ENCODE measurements around the gene SAT2.

SAT2 gene

GRCh38 chr17:7592422-7593021 lies 35.1 kb downstream of the SAT2 start:
- Histone ChIP-seq H3K9me3 (ENCODE audit: low read depth, low read length) (no peaks in the 10 kb centered on the region), H3K27ac (no peak overlapping the region), H3K36me3 (ENCODE audit: insufficient read depth, low read length) (peaks cover 70% of the 10 kb centered on the region), H3K9ac (ENCODE audit: insufficient read length) (no peak overlapping the region), H3K4me3 (no peak overlapping the region)
- no peak for TF ChIP-seq EZH2 (IDR thresholded peaks at IDR 0.05)
- no peak for TF ChIP-seq FOXP2 (optimal IDR thresholded peaks at IDR 0.05; ENCODE audit: control extremely low read depth, extremely low read length, insufficient read depth)
- no peak for TF ChIP-seq POLR2AphosphoS5 (IDR thresholded peaks at IDR 0.05; ENCODE audit: borderline replicate concordance, low read depth, low read length)
- DNase-seq (ENCODE audit: low read depth, low spot score), result no peak

- no peak for TF ChIP-seq EZH2 (IDR thresholded peaks at IDR 0.05)
- no peak for TF ChIP-seq FOXP2 (optimal IDR thresholded peaks at IDR 0.05; ENCODE audit: control extremely low read depth, extremely low read length, insufficient read depth)
- TF ChIP-seq POLR2AphosphoS5 (IDR thresholded peaks at IDR 0.05; ENCODE audit: borderline replicate concordance, low read depth, low read length), result no peak
- DNase-seq (ENCODE audit: low read depth, low spot score), result no peak
- Histone ChIP-seq H3K9ac (ENCODE audit: insufficient read length) (no peak overlapping the region), H3K9me3 (ENCODE audit: low read depth, low read length) (no peaks in the 10 kb centered on the region), H3K27ac (no peak overlapping the region), H3K36me3 (ENCODE audit: insufficient read depth, low read length) (peaks cover 67% of the 10 kb centered on the region), H3K4me3 (no peak overlapping the region)
These were observed 36.0 kb downstream of the SAT2 start for GRCh38 chr17:7591596-7591995.

- no peak overlapping the region for H3K9ac ChIP-seq (ENCODE audit: insufficient read length)
- TF ChIP-seq FOXP2 (optimal IDR thresholded peaks at IDR 0.05; ENCODE audit: control extremely low read depth, extremely low read length, insufficient read depth) (no peak), EZH2 (IDR thresholded peaks at IDR 0.05) (no peak)
- peak overlapping the region; percentile 70 for H3K27ac ChIP-seq
- no peak overlapping the region for H3K4me3 ChIP-seq
- no peaks in the 10 kb centered on the region for H3K9me3 ChIP-seq (ENCODE audit: low read depth, low read length)
- peaks cover 59% of the 10 kb centered on the region for H3K36me3 ChIP-seq (ENCODE audit: insufficient read depth, low read length)
- no peak for DNase-seq (ENCODE audit: low read depth, low spot score)
These were observed 36.9 kb downstream of the SAT2 start for GRCh38 chr17:7590743-7591142.

GRCh38 chr17:7589891-7590691 lies 37.5 kb downstream of the SAT2 start, which contains the start of gene SOX15:
TSS of gene SOX15 (minus strand) at chr17:7590094. CDS start at chr17:7589676, 418 bp downstream.
- Histone ChIP-seq H3K27ac (peak within 1 kb of the TSS; percentile 70), H3K36me3 (ENCODE audit: insufficient read depth, low read length) (peaks cover 53% of the 10 kb centered on the region), H3K4me3 (no peak within 1 kb of the TSS), H3K9ac (ENCODE audit: insufficient read length) (no peak within 1 kb of the TSS), H3K9me3 (ENCODE audit: low read depth, low read length) (no peaks in the 10 kb centered on the region)
- no peak for TF ChIP-seq EZH2 (IDR thresholded peaks at IDR 0.05)
- TF ChIP-seq POLR2AphosphoS5 (IDR thresholded peaks at IDR 0.05; ENCODE audit: borderline replicate concordance, low read depth, low read length), result no peak
- TF ChIP-seq FOXP2 (optimal IDR thresholded peaks at IDR 0.05; ENCODE audit: control extremely low read depth, extremely low read length, insufficient read depth), result no peak
- DNase-seq (ENCODE audit: low read depth, low spot score), result no peak

- no peak for TF ChIP-seq EZH2 (IDR thresholded peaks at IDR 0.05)
- TF ChIP-seq FOXP2 (optimal IDR thresholded peaks at IDR 0.05; ENCODE audit: control extremely low read depth, extremely low read length, insufficient read depth), result no peak
- TF ChIP-seq POLR2AphosphoS5 (IDR thresholded peaks at IDR 0.05; ENCODE audit: borderline replicate concordance, low read depth, low read length), result no peak
- Histone ChIP-seq H3K36me3 (ENCODE audit: insufficient read depth, low read length) (peaks cover 46% of the 10 kb centered on the region), H3K9me3 (ENCODE audit: low read depth, low read length) (no peaks in the 10 kb centered on the region), H3K27ac (no peak overlapping the region), H3K9ac (ENCODE audit: insufficient read length) (no peak overlapping the region), H3K4me3 (no peak overlapping the region)
- no peak for DNase-seq (ENCODE audit: low read depth, low spot score)
These were observed 38.3 kb downstream of the SAT2 start for GRCh38 chr17:7589204-7589868.

GRCh38 chr17:7588553-7589203 lies 38.9 kb downstream of the SAT2 start:
- TF ChIP-seq EZH2 (IDR thresholded peaks at IDR 0.05), result no peak
- TF ChIP-seq FOXP2 (optimal IDR thresholded peaks at IDR 0.05; ENCODE audit: control extremely low read depth, extremely low read length, insufficient read depth), result no peak
- TF ChIP-seq POLR2AphosphoS5 (IDR thresholded peaks at IDR 0.05; ENCODE audit: borderline replicate concordance, low read depth, low read length), result no peak
- no peak overlapping the region for H3K9ac ChIP-seq (ENCODE audit: insufficient read length)
- peaks cover 40% of the 10 kb centered on the region for H3K36me3 ChIP-seq (ENCODE audit: insufficient read depth, low read length)
- H3K4me3 ChIP-seq, result no peak overlapping the region
- H3K27ac ChIP-seq, result no peak overlapping the region
- no peak for DNase-seq (ENCODE audit: low read depth, low spot score)
- H3K9me3 ChIP-seq (ENCODE audit: low read depth, low read length), result no peaks in the 10 kb centered on the region

- Histone ChIP-seq H3K9ac (ENCODE audit: insufficient read length) (no peak overlapping the region), H3K9me3 (ENCODE audit: low read depth, low read length) (no peaks in the 10 kb centered on the region), H3K4me3 (no peak overlapping the region), H3K27ac (peak overlapping the region; percentile 50), H3K36me3 (ENCODE audit: insufficient read depth, low read length) (peaks cover 29% of the 10 kb centered on the region)
- DNase-seq (ENCODE audit: low read depth, low spot score), result no peak
- TF ChIP-seq FOXP2 (optimal IDR thresholded peaks at IDR 0.05; ENCODE audit: control extremely low read depth, extremely low read length, insufficient read depth), result no peak
- no peak for TF ChIP-seq POLR2AphosphoS5 (IDR thresholded peaks at IDR 0.05; ENCODE audit: borderline replicate concordance, low read depth, low read length)
- no peak for TF ChIP-seq EZH2 (IDR thresholded peaks at IDR 0.05)
These were observed 40.0 kb downstream of the SAT2 start for GRCh38 chr17:7587420-7588151.
